Subcutaneous abdominal adipose tissue (tissue), 5 donors: ENCODE data around the gene FAU.

ENCODE experiments used
- H3K27ac ChIP-seq: one replicate; pipeline ENCODE4 v1.7.0; 2013; ENCODE audit warnings: low read depth, mild to moderate bottlenecking, inconsistent platforms, low read length, moderate library complexity
- H3K27me3 ChIP-seq, 5 donors: one replicate each; pipeline ENCODE4 v1.7.0; 2013; ENCODE audit warnings: low read length in 5 of 5, inconsistent platforms in 1 of 5; ENCODE audit not compliant: control insufficient read depth in 5 of 5, insufficient read depth in 4 of 5
- H3K36me3 ChIP-seq, 5 donors: one replicate each; pipeline ENCODE4 v1.7.0; 2013; ENCODE audit warnings: low read length in 5 of 5; ENCODE audit not compliant: control insufficient read depth in 5 of 5, insufficient read depth in 5 of 5
- H3K4me1 ChIP-seq, 5 donors: one replicate each; pipeline ENCODE4 v1.7.0; 2013; ENCODE audit warnings: low read length in 5 of 5, mild to moderate bottlenecking in 3 of 5, moderate library complexity in 1 of 5; ENCODE audit not compliant: control insufficient read depth in 5 of 5, insufficient read depth in 5 of 5
- H3K4me3 ChIP-seq, 5 donors: one replicate each; pipeline ENCODE4 v1.7.0; 2013; ENCODE audit warnings: low read length in 5 of 5, low read depth in 1 of 5
- H3K9ac ChIP-seq, 5 donors: one replicate each; pipeline ENCODE4 v1.7.0; 2013; ENCODE audit warnings: low read length in 5 of 5, mild to moderate bottlenecking in 4 of 5, moderate library complexity in 3 of 5
- H3K9me3 ChIP-seq, 5 donors: one replicate each; pipeline ENCODE4 v1.7.0; 2013; ENCODE audit warnings: low read length in 5 of 5; ENCODE audit not compliant: control insufficient read depth in 5 of 5
- donor health status: healthy.
- donor health status: healthy.
- donor health status: healthy.
- donor health status: healthy.
- donor health status: healthy.

FAU gene

GRCh38 chr11:65090628-65091027 lies 31.3 kb downstream of the FAU start:
- no peak overlapping the region for H3K4me3 ChIP-seq
- peaks cover 0 to 3% (median 2%) of the 10 kb centered on the region in 5 donors for H3K4me1 ChIP-seq
- H3K9ac ChIP-seq, result peak overlapping the region in 1 of 5 donors; percentile 8
- no peaks in the 10 kb centered on the region for H3K27me3 ChIP-seq
- peaks cover 2 to 43% (median 40%) of the 10 kb centered on the region in 5 donors for H3K36me3 ChIP-seq
- H3K9me3 ChIP-seq, result no peaks in the 10 kb centered on the region
- no peak overlapping the region for H3K27ac ChIP-seq

- Histone ChIP-seq H3K36me3 (peaks cover 4 to 49% (median 46%) of the 10 kb centered on the region in 5 donors), H3K27ac (no peak overlapping the region), H3K27me3 (no peaks in the 10 kb centered on the region), H3K4me1 (peaks cover 4 to 11% (median 9%) of the 10 kb centered on the region in 5 donors), H3K9me3 (no peaks in the 10 kb centered on the region), H3K9ac (no peak overlapping the region), H3K4me3 (no peak overlapping the region)
Measured at GRCh38 chr11:65089621-65090020, 32.3 kb downstream of the FAU start.

- Histone ChIP-seq H3K27me3 (no peaks in the 10 kb centered on the region), H3K36me3 (peaks cover 4 to 49% (median 46%) of the 10 kb centered on the region in 5 donors), H3K4me3 (no peak overlapping the region), H3K9ac (no peak overlapping the region), H3K27ac (no peak overlapping the region), H3K4me1 (peaks cover 6 to 22% (median 18%) of the 10 kb centered on the region in 5 donors), H3K9me3 (no peaks in the 10 kb centered on the region)
Measured at GRCh38 chr11:65087827-65088226, 34.1 kb downstream of the FAU start.

GRCh38 chr11:65087216-65087615 lies 34.7 kb downstream of the FAU start:
- Histone ChIP-seq H3K27me3 (no peaks in the 10 kb centered on the region), H3K9me3 (no peaks in the 10 kb centered on the region), H3K4me3 (no peak overlapping the region), H3K36me3 (peaks cover 4 to 49% (median 46%) of the 10 kb centered on the region in 5 donors), H3K27ac (no peak overlapping the region), H3K9ac (peak overlapping the region in 1 of 5 donors; percentile 13), H3K4me1 (peaks cover 6 to 22% (median 18%) of the 10 kb centered on the region in 5 donors)

- Histone ChIP-seq H3K27ac (no peak overlapping the region), H3K9ac (peak overlapping the region in 1 of 5 donors; percentile 13), H3K36me3 (peaks cover 4 to 49% (median 46%) of the 10 kb centered on the region in 5 donors), H3K27me3 (no peaks in the 10 kb centered on the region), H3K4me1 (peaks cover 6 to 22% (median 18%) of the 10 kb centered on the region in 5 donors), H3K9me3 (no peaks in the 10 kb centered on the region), H3K4me3 (no peak overlapping the region)
Measured at GRCh38 chr11:65086809-65087208, 35.1 kb downstream of the FAU start.

- Histone ChIP-seq H3K27ac (no peak overlapping the region), H3K4me3 (peak overlapping the region in 1 of 5 donors; percentile 88), H3K9me3 (no peaks in the 10 kb centered on the region), H3K4me1 (peaks cover 6 to 22% (median 18%) of the 10 kb centered on the region in 5 donors), H3K36me3 (peaks cover 4 to 49% (median 46%) of the 10 kb centered on the region in 5 donors), H3K9ac (peak overlapping the region in 1 of 5 donors; percentile 84), H3K27me3 (no peaks in the 10 kb centered on the region)
Measured at GRCh38 chr11:65085446-65085845, 36.5 kb downstream of the FAU start.

- peak overlapping the region; percentile 68 to 91 (median 85) for H3K9ac ChIP-seq
- H3K9me3 ChIP-seq, result no peaks in the 10 kb centered on the region
- H3K36me3 ChIP-seq, result peaks cover 4 to 47% (median 45%) of the 10 kb centered on the region in 5 donors
- peak overlapping the region; percentile 88 to 94 (median 89) for H3K4me3 ChIP-seq
- H3K27ac ChIP-seq, result peak overlapping the region; percentile 78
- H3K27me3 ChIP-seq, result no peaks in the 10 kb centered on the region
- peaks cover 6 to 22% (median 18%) of the 10 kb centered on the region in 5 donors for H3K4me1 ChIP-seq
Measured at GRCh38 chr11:65084598-65085375, 37.1 kb downstream of the FAU start.

GRCh38 chr11:65083834-65084597 lies 37.9 kb downstream of the FAU start, which contains the start of the genes CDCA5 and ZFPL1:
TSS of gene CDCA5 (minus strand) at chr11:65084040. CDS start at chr11:65083978, 62 bp downstream.
TSS of gene ZFPL1 (plus strand) at chr11:65084222. CDS start at chr11:65084699, 477 bp downstream.
- Histone ChIP-seq H3K4me1 (peaks cover 6 to 22% (median 18%) of the 10 kb centered on the region in 5 donors), H3K27ac (peak within 1 kb of the TSS; percentile 78), H3K9ac (peak within 1 kb of the TSS; percentile 68 to 91 (median 85)), H3K4me3 (peak within 1 kb of the TSS; percentile 88 to 94 (median 89)), H3K27me3 (no peaks in the 10 kb centered on the region), H3K9me3 (no peaks in the 10 kb centered on the region), H3K36me3 (peaks cover 4 to 39% (median 38%) of the 10 kb centered on the region in 5 donors)

- H3K27ac ChIP-seq, result peak overlapping the region; percentile 78
- peaks cover 6 to 22% (median 18%) of the 10 kb centered on the region in 5 donors for H3K4me1 ChIP-seq
- no peaks in the 10 kb centered on the region for H3K9me3 ChIP-seq
- H3K9ac ChIP-seq, result peak overlapping the region in 4 of 5 donors; percentile 71 to 91 (median 82)
- peaks cover 4 to 32% (median 30%) of the 10 kb centered on the region in 5 donors for H3K36me3 ChIP-seq
- peak overlapping the region; percentile 25 to 90 (median 88) for H3K4me3 ChIP-seq
- no peaks in the 10 kb centered on the region for H3K27me3 ChIP-seq
Measured at GRCh38 chr11:65083134-65083833, 38.6 kb downstream of the FAU start.
